Skin epidermis (tissue), 12 donors: ENCODE data around the gene HSD17B11.
"Not testable (repeated sequence)": the region's sequence is repeated elsewhere in the genome, so short reads cannot be mapped to it uniquely, and the experiment has no call there.

Source experiments
- H3K27ac ChIP-seq, 21 experiments: fragments of 200-600 bp; sonication (generic) in 11 of 21; one replicate each; pipeline ENCODE4 v1.5.0; 2020; ENCODE audit warnings: mild to moderate bottlenecking in 3 of 21, inconsistent platforms in 2 of 21, moderate library complexity in 2 of 21
- H3K4me3 ChIP-seq, 7 experiments: fragments of 200-600 bp; sonication (generic) in 2 of 7; one replicate each; pipeline ENCODE4 v1.5.0; 2020; ENCODE audit warnings: inconsistent platforms in 2 of 7, mild to moderate bottlenecking in 2 of 7, moderate library complexity in 1 of 7

Gene HSD17B11

DNA sequence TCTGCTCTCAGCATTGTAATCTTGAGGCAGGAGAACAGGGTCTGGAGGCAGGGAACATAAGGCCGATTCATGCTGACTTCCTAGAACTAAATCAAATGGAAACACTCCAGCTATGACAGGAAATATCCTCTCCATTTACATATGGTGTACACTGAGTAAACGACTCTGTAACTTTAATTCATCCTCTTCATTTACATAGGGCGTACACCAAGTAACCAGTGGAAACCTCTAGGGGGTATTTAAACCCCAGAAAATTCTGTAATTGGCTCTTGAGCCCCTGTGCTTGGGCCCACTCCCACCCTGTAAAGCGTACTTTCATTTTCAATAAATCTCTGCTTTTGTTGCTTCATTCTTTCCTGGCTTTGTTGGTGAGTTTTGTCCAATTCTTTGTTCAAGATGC is 76.0 kb downstream of the HSD17B11 start:
- peak overlapping the region in 5 of 21 experiments; percentile 27 to 70 (median 41) for H3K27ac ChIP-seq
- not testable (repeated sequence) for H3K4me3 ChIP-seq

DNA sequence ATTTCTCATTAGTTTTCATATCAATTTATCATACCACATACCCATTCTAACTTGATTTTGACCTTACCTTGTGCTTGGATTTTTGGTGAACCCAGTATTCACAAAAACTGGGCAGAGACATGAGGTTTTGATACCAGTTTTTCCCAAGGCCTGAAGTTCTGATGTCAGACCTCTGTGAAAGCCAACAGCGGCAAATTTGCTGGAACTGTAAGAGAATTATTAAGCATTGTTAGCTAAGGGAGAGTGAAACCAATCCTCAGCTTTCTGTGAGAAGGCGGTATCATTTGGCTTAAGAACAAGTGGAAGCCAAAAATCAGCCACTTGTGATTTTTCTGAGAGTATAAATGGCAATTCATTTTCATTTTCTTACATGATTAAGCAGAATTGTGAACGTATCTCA is 77.2 kb downstream of the HSD17B11 start:
- Histone ChIP-seq H3K27ac (peak overlapping the region in 2 of 21 experiments; percentile 14 to 70), H3K4me3 (no peak overlapping the region)

GRCh38 chr4:87311684-87312083 is 79.3 kb downstream of the HSD17B11 start:
- Histone ChIP-seq H3K27ac (no peak overlapping the region), H3K4me3 (no peak overlapping the region)

- H3K4me3 ChIP-seq: no peak overlapping the region
- peak overlapping the region in 1 of 21 experiments; percentile 25 for H3K27ac ChIP-seq
Measured at GRCh38 chr4:87310691-87311335, 80.2 kb downstream of the HSD17B11 start.

GRCh38 chr4:87309625-87310024 is 81.4 kb downstream of the HSD17B11 start:
- H3K27ac ChIP-seq: no peak overlapping the region

DNA sequence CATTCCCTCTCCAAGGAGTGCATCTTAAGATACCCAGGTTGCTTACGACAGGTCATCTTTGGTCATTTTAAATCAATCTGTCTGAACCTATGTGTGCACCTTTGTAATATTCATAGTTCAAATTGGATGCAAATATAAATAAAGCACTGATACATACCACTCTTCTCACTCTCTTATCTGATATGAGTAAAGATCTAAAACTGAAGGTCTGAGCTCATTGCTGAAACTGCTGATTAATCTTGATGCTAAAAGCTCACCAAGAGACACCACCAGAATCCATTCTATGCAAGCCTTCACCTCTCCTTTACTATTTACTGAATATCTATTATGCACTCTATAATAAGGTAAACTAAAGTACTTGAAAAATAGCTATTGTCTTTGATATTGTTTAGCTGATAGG is 84.9 kb downstream of the HSD17B11 start:
- H3K4me3 ChIP-seq: no peak overlapping the region
- no peak overlapping the region for H3K27ac ChIP-seq

More at GRCh38 chr4:87309625-87310024, 81.4 kb downstream of the HSD17B11 start:
- no peak overlapping the region for H3K4me3 ChIP-seq

DNA sequence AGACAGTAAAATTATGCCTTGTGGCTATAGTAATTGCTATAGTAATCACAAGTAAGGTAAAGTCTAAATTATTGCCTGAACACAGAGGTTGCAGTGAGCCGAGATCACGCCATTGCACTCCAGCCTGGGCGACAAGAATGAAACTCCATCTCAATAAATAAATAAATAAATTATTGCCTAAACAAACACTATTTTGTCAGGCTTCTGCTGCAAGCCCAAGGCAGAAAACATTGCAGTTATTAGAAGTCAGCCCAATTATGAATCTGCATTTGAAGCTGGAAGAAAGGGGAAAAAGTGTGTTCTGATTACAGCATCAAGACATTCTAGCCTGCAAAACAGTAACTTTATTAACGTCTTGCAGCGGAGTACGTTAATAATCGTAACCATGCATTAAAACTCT is 85.4 kb downstream of the HSD17B11 start:
- peak overlapping the region in 1 of 7 experiments; percentile 4 for H3K4me3 ChIP-seq
- peak overlapping the region in 1 of 21 experiments; percentile 1 for H3K27ac ChIP-seq

- Histone ChIP-seq H3K4me3 (peak overlapping the region in 1 of 7 experiments; percentile 4), H3K27ac (peak overlapping the region in 3 of 21 experiments; percentile 1 to 21 (median 10))
Measured at GRCh38 chr4:87304745-87305432, 86.1 kb downstream of the HSD17B11 start.

- Histone ChIP-seq H3K4me3 (no peak overlapping the region), H3K27ac (no peak overlapping the region)
Measured at GRCh38 chr4:87299898-87300297, 91.1 kb downstream of the HSD17B11 start.

DNA sequence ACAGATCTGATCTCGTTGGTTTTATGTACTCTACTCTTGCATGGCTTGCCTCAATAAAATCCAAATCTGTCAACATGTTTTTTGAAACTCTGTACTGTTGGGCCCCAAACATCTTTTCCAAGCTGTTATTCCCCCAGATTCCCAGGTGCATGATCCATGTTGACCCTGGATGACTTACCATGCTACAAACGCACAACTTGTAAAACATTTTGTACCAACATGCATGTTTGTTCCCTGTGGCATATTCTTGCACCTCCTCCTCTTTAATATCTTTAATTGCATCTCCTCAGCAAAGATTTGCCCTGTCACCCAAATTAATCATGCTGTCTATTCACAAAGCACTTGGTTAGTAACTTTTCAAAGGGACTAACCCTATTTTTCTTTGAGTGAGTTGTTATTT is 92.6 kb downstream of the HSD17B11 start:
- H3K4me3 ChIP-seq: no peak overlapping the region
- H3K27ac ChIP-seq: no peak overlapping the region

GRCh38 chr4:87294911-87295310 is 96.1 kb downstream of the HSD17B11 start:
- H3K27ac ChIP-seq: not testable (repeated sequence)

DNA sequence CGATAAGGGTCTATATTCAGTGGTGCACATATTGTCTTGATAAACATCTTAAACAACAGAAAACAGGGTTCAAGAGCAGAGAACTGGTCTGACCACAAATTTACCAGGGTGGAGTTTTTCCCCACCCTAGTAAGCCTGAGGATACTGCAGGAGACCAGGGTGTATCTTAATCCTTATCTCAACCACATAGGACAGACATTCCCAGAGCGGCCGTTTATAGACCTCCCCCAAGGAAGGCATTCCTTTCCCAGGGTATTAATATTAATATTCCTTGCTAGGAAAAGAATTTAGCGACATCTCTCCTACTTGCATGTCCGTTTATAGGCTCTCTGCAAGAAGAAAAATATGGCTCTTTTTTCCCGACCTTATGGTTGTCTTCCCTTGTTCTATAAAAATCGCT is 97.1 kb downstream of the HSD17B11 start:
- H3K4me3 ChIP-seq, H3K27ac ChIP-seq: not testable (repeated sequence)

More at GRCh38 chr4:87294911-87295310, 96.1 kb downstream of the HSD17B11 start:
- H3K4me3 ChIP-seq: not testable (repeated sequence)

GRCh38 chr4:87286970-87287369 is 104.0 kb downstream of the HSD17B11 start:
- Histone ChIP-seq H3K27ac (no peak overlapping the region), H3K4me3 (no peak overlapping the region)
